Left ventricle myocardium inferior (tissue), 1 donor: ENCODE data around the gene FAM13C. TPM values are rescaled to one million over a fixed set of nuclear protein-coding genes. Genes with fewer than 3 reads are reported as not detected.

Source experiments
- DNase-seq: peaks from one replicate; pipeline ENCODE4 v3.0.0-alpha.2; 2020
- H3K27ac ChIP-seq: fragments of 200-600 bp; replicated peaks from 2 replicates; pipeline ENCODE4 v1.8.0; 2021
- H3K27me3 ChIP-seq: fragments of 200-600 bp; 2 replicates; pipeline ENCODE4 v1.8.0; 2021; ENCODE audit warnings: low read depth
- H3K36me3 ChIP-seq: fragments of 200-600 bp; 2 replicates; pipeline ENCODE4 v1.8.0; 2021
- H3K4me1 ChIP-seq: fragments of 200-600 bp; 2 replicates; pipeline ENCODE4 v1.8.0; 2021
- H3K4me3 ChIP-seq: fragments of 200-600 bp; 2 replicates; pipeline ENCODE4 v1.8.0; 2021; ENCODE audit warnings: mild to moderate bottlenecking, moderate library complexity
- H3K9me3 ChIP-seq: fragments of 200-600 bp; replicated peaks from 2 replicates; pipeline ENCODE4 v1.8.0; 2021
- CTCF ChIP-seq: fragments of 200-600 bp; IDR thresholded peaks from 2 replicates; pipeline ENCODE4 v1.8.0; 2021; ENCODE audit warnings: antibody characterized with exemption, mild to moderate bottlenecking, borderline replicate concordance
- intact Hi-C: fragments of 100-400 bp; cut with micrococcal nuclease; formaldehyde crosslinking; loops from one replicate; pipeline ENCODE4 v1.11.0; 2022
- total RNA-seq: library from RNA; stranded (reverse); fragmentation: NEBNext Ultra II Directional; extraction: Animal tissue kit (Norgen Biotek cat#: 25700); gene quantifications from one replicate; pipeline ENCODE4 v1.2.1, GENCODE V29; 2021
- donor health status: DM: no; HTN: yes; CAD: no; lungs with severe emphysema.

Gene FAM13C
- total RNA-seq, 1 donor from 2014 or later = 5.2 TPM

- peaks cover 15% of the 10 kb centered on the region for H3K9me3 ChIP-seq
- intact Hi-C loops = no loop called here
- no peak overlapping the region for H3K4me3 ChIP-seq
- TF ChIP-seq CTCF = no peak
- H3K4me1 ChIP-seq = no peaks in the 10 kb centered on the region
- no peak overlapping the region for H3K27ac ChIP-seq
- H3K27me3 ChIP-seq = no peaks in the 10 kb centered on the region
- no peak for DNase-seq
- H3K36me3 ChIP-seq = no peaks in the 10 kb centered on the region
Measured at GRCh38 chr10:59393349-59393748, 31.0 kb upstream of the FAM13C start.

GRCh38 chr10:59391060-59391459 is 28.7 kb upstream of the FAM13C start:
- Histone ChIP-seq H3K27me3 (no peaks in the 10 kb centered on the region), H3K27ac (no peak overlapping the region), H3K36me3 (no peaks in the 10 kb centered on the region), H3K4me3 (no peak overlapping the region), H3K4me1 (peaks cover 10% of the 10 kb centered on the region), H3K9me3 (no peaks in the 10 kb centered on the region)
- TF ChIP-seq CTCF = no peak
- no peak for DNase-seq
- intact Hi-C loops = no loop called here

- Histone ChIP-seq H3K9me3 (no peaks in the 10 kb centered on the region), H3K36me3 (no peaks in the 10 kb centered on the region), H3K4me3 (no peak overlapping the region), H3K27ac (peak overlapping the region; percentile 50), H3K4me1 (peaks cover 10% of the 10 kb centered on the region), H3K27me3 (no peaks in the 10 kb centered on the region)
- no peak for DNase-seq
- intact Hi-C loops = no loop called here
- TF ChIP-seq CTCF = no peak
Measured at GRCh38 chr10:59388671-59388976, 26.3 kb upstream of the FAM13C start.

- no peaks in the 10 kb centered on the region for H3K36me3 ChIP-seq
- no peak for DNase-seq
- H3K4me1 ChIP-seq = peaks cover 10% of the 10 kb centered on the region
- peak overlapping the region; percentile 50 for H3K27ac ChIP-seq
- no peaks in the 10 kb centered on the region for H3K9me3 ChIP-seq
- no peak overlapping the region for H3K4me3 ChIP-seq
- no peak for TF ChIP-seq CTCF
- intact Hi-C loops = no loop called here
- H3K27me3 ChIP-seq = no peaks in the 10 kb centered on the region
Measured at GRCh38 chr10:59387951-59388670, 25.8 kb upstream of the FAM13C start.

- TF ChIP-seq CTCF = no peak
- H3K9me3 ChIP-seq = peaks cover 11% of the 10 kb centered on the region
- H3K4me3 ChIP-seq = no peak overlapping the region
- H3K27me3 ChIP-seq = no peaks in the 10 kb centered on the region
- H3K27ac ChIP-seq = peak overlapping the region; percentile 76
- H3K36me3 ChIP-seq = no peaks in the 10 kb centered on the region
- H3K4me1 ChIP-seq = peaks cover 10% of the 10 kb centered on the region
- no peak for DNase-seq
- intact Hi-C loops = no loop called here
Measured at GRCh38 chr10:59384761-59385160, 22.4 kb upstream of the FAM13C start.
